Lung microvascular endothelial cell (primary cell): ENCODE data around the gene DPP10. TPM values are rescaled to one million over a fixed set of nuclear protein-coding genes. Genes with fewer than 3 reads are reported as not detected.

ENCODE experiments used
- DNase-seq, 2 donors: peaks; one replicate each; pipeline versions ENCODE4 v3.0.0 to v3.0.0-alpha.2; 2010; ENCODE audit warnings: low read depth in 2 of 2
- total RNA-seq: library from RNA; depleted of rRNA; stranded (reverse); fragments of >200 nt; gene quantifications from 2 replicates; pipeline ENCODE4 v1.2.1, GENCODE V29; 2014

Gene DPP10
- total RNA-seq, 1 donor from 2014 or later = not detected

DNA sequence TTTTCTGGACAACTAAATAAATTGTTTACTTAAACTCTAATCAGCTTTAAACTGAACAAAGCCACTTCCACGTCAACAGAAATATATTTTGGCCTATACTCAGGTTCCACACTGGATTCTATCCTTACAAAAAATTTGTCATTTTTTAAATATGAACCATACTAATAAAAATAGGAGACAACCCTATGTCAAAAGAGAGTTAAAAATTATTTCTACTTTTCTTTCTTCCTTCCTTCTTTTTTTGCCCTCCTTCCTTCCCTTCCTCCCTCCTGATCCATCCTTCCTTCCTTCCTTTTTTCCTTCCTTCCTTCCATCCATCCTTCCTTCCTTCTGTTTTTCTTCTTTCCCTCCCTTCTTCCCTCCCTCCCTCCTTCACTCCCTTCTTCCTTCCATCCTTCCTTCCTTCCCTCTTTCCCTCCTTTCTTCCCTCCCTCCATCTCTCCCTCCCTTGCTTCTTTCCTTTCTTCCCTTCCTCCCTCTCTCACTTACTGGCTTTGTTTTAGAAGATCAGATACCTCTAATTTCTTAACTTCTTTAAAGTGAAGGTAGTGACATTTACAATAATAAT is 1444.9 kb downstream of the DPP10 start:
- no peak for DNase-seq
